ENCODE data around the gene TKT. TPM values are rescaled to one million over a fixed set of nuclear protein-coding genes. Genes with fewer than 3 reads are reported as not detected.

The TKT gene
- total RNA-seq, 1 experiment from 2014 or later: 634 TPM

- no TSS peak for BruUV-seq (replicated peaks)
Observed at GRCh38 chr3:53286727-53287126, 30.9 kb upstream of the TKT start.

More at GRCh38 chr3:53286727-53287126, 30.9 kb upstream of the TKT start:
- Histone ChIP-seq H3K4me1 (ENCODE audit: control insufficient read depth in 1 of 2, insufficient read depth in 2 of 2, low read length in 2 of 2) (no peaks in the 10 kb centered on the region), H3K27me3 (ENCODE audit: insufficient read depth, low read length) (no peaks in the 10 kb centered on the region), H3K79me2 (ENCODE audit: insufficient read depth, low read length) (no peaks in the 10 kb centered on the region), H3K27ac (ENCODE audit: low read depth, low read length) (no peak overlapping the region), H2AFZ (ENCODE audit: low read depth, low read length, poor library complexity, severe bottlenecking) (no peak overlapping the region), H3K4me3 (replicated peaks in 1 of 2; ENCODE audit: low read depth in 1 of 2, low read length in 2 of 2) (no peak overlapping the region), H3K9me3 (ENCODE audit: control insufficient read depth in 1 of 2, insufficient read depth in 1 of 2, low read depth in 1 of 2, low read length in 2 of 2) (no peaks in the 10 kb centered on the region), H3K9ac (ENCODE audit: low read length) (no peak overlapping the region), H4K20me1 (ENCODE audit: insufficient read depth) (no peaks in the 10 kb centered on the region; the same call in 1 of the 2 replicates), H3K9me2 (ENCODE audit: insufficient read depth) (no peaks in the 10 kb centered on the region), H3K36me3 (ENCODE audit: control insufficient read depth in 1 of 2, insufficient read depth in 2 of 2, low read length in 2 of 2) (peaks cover 13 to 16% of the 10 kb centered on the region in 2 experiments; a peak in 3 of 4 replicates), H3K4me2 (ENCODE audit: low read length) (no peak overlapping the region)
- ATAC-seq (no peak), DNase-seq (ENCODE audit: low read depth, low spot score) (no peak)
- TF ChIP-seq, protein P1, sequence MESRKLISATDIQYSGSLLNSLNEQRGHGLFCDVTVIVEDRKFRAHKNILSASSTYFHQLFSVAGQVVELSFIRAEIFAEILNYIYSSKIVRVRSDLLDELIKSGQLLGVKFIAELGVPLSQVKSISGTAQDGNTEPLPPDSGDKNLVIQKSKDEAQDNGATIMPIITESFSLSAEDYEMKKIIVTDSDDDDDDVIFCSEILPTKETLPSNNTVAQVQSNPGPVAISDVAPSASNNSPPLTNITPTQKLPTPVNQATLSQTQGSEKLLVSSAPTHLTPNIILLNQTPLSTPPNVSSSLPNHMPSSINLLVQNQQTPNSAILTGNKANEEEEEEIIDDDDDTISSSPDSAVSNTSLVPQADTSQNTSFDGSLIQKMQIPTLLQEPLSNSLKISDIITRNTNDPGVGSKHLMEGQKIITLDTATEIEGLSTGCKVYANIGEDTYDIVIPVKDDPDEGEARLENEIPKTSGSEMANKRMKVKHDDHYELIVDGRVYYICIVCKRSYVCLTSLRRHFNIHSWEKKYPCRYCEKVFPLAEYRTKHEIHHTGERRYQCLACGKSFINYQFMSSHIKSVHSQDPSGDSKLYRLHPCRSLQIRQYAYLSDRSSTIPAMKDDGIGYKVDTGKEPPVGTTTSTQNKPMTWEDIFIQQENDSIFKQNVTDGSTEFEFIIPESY (IDR thresholded peaks at IDR 0.05; ENCODE audit: extremely low read depth, insufficient replicate concordance, low read length): no peak
- TF ChIP-seq EGR1 (IDR thresholded peaks at IDR 0.05; ENCODE audit: low read depth): no peak
- TF ChIP-seq JUND (IDR thresholded peaks at IDR 0.05): no peak
- TF ChIP-seq EZH2phosphoT487 (IDR thresholded peaks at IDR 0.05; ENCODE audit: borderline replicate concordance): no peak
- no peak for TF ChIP-seq CTCF (IDR thresholded peaks at IDR 0.05 in 2 of 3, conservative IDR thresholded peaks at IDR 0.05 in 1 of 3; ENCODE audit: borderline replicate concordance in 1 of 3, insufficient read depth in 1 of 3, low read depth in 2 of 3, low read length in 2 of 3)
- no peak for TF ChIP-seq POLR2A (IDR thresholded peaks at IDR 0.05; ENCODE audit: borderline replicate concordance, extremely low read depth, insufficient read depth, insufficient read length)
- TF ChIP-seq SRF (IDR thresholded peaks at IDR 0.05; ENCODE audit: low read depth): no peak
- no peak for TF ChIP-seq TCF7L2 (IDR thresholded peaks at IDR 0.05; ENCODE audit: borderline replicate concordance, extremely low read depth, insufficient read depth, insufficient read length)
- TF ChIP-seq ATF3 (IDR thresholded peaks at IDR 0.05): no peak
- TF ChIP-seq POLR2AphosphoS5 (IDR thresholded peaks at IDR 0.05; ENCODE audit: low read depth, low read length): no peak
- no peak for TF ChIP-seq CBX3 (IDR thresholded peaks at IDR 0.05; ENCODE audit: low read depth)
- no peak for TF ChIP-seq FOSL1 (IDR thresholded peaks at IDR 0.05; ENCODE audit: low read depth)
- TF ChIP-seq SIN3A (IDR thresholded peaks at IDR 0.05; ENCODE audit: low read depth): no peak
- TF ChIP-seq MAX (IDR thresholded peaks at IDR 0.05): no peak
- no peak for TF ChIP-seq ZFX (IDR thresholded peaks at IDR 0.05)
- no peak for TF ChIP-seq YY1 (IDR thresholded peaks at IDR 0.05; ENCODE audit: extremely low read depth, insufficient replicate concordance, low read depth, low read length)
- TF ChIP-seq ELF1 (IDR thresholded peaks at IDR 0.05; ENCODE audit: borderline replicate concordance, low read depth): no peak
- TF ChIP-seq EZH2 (IDR thresholded peaks at IDR 0.05): no peak
- no peak for TF ChIP-seq CEBPB (IDR thresholded peaks at IDR 0.05; ENCODE audit: low read depth)
- POLR2A ChIA-PET: no interaction called here
- intact Hi-C loops (cut with micrococcal nuclease): no loop called here
- RAD21 ChIA-PET (ENCODE audit: low non-redundant PET in 1 of 2, low total read pairs in 2 of 2, uncharacterized antibody in 2 of 2, unreplicated experiment in 2 of 2): no interaction called here
- CTCF ChIA-PET: no interaction called here

Data from HCT116 (cell line).